ENCODE data around the gene CALML4.
"Not testable (repeated sequence)": the region's sequence is repeated elsewhere in the genome, so short reads cannot be mapped to it uniquely, and the experiment has no call there.

CALML4 gene

DNA sequence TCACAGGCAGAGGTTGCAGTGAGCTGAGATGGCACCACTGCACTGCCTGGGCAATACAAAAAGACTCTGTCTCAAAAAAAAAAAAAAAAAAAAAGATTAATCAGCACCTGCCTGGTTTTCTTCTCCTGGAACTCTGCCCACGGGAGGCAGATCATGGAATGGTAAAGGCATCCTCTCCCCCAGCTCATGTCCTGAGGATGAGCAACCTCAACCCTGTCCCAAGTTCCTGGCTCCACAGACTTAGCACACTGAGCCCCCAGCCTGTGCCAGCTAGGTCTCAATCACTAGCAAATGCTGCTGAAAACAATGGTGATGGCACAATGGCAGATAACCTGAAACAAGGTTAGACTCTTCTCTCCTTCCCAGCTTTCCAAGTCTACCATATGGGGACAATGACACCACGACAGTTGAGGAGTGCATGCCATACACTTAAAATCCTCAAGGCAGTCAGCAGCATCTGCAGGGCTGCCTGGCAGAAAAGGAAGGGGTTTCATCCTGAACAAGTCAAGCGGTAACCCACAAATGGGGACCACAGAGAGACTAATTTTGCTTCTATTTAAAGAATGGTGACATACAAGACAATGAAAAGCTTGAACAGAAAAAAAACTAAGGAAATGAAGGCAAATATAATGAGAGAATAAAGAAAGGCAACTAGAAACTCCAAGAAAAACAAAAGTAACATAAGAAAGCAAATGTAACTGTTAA lies 19.6 kb upstream of the CALML4 start:
- no peak for DNase-seq

- DNase-seq, result no peak
These were observed 19.0 kb upstream of the CALML4 start for GRCh38 chr15:68224108-68224507.

DNA sequence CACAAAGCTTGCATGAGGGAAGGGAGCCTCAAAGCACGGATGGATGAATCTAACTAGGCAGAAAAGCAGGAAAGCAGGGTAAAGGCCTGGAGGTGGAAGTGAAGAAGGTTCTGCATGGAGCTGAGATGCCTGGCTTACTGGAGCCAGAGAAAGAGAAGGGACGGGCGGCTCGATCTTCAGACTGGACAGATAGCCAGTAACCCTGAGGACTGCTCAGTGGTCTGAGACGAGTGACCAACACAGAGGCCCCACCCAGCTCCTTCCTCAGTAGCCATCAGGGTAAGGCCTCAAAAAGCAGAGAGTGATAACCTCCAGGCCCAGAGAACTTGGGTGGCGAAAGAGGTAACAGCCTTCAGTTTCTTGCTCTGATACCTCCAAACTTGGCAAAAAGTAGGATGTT lies 18.0 kb upstream of the CALML4 start:
- no peak for DNase-seq

DNA sequence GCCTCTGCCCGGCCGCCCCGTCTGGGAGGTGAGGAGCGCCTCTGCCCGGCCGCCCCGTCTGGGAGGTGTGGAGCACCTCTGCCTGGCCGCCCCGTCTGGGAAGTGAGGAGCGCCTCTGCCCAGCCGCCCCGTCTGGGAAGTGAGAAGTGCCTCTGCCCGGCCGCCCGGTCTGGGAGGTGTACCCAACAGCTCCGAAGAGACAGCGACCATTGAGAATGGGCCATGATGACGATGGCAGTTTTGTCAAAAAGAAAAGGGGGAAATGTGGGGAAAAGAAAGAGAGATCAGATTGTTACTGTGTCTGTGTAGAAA lies 17.3 kb upstream of the CALML4 start:
- not testable (repeated sequence) for DNase-seq

- DNase-seq, result not testable (repeated sequence)
These were observed 16.6 kb upstream of the CALML4 start for GRCh38 chr15:68221530-68222431.

GRCh38 chr15:68220967-68221366 lies 15.8 kb upstream of the CALML4 start:
- no peak for DNase-seq

DNA sequence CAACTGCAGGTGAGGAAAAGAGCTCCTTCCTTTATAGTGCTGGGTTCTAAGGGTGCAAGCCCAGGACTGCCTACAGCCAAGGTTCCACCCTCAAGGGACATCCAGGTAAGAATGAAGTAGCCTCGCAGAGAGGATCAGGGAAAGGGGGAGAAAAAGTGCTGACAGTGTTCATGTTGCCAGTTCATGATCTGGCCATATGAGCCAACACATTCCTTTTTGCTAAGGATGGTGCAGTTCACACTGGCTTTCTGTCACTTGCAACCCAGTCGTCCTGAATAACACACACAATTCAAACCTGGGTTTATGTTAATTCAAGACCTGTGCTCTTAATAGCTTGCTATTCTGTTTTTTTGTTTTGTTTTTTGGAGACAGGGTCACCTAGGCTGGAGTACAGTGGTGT lies 15.4 kb upstream of the CALML4 start:
- DNase-seq, result no peak

DNA sequence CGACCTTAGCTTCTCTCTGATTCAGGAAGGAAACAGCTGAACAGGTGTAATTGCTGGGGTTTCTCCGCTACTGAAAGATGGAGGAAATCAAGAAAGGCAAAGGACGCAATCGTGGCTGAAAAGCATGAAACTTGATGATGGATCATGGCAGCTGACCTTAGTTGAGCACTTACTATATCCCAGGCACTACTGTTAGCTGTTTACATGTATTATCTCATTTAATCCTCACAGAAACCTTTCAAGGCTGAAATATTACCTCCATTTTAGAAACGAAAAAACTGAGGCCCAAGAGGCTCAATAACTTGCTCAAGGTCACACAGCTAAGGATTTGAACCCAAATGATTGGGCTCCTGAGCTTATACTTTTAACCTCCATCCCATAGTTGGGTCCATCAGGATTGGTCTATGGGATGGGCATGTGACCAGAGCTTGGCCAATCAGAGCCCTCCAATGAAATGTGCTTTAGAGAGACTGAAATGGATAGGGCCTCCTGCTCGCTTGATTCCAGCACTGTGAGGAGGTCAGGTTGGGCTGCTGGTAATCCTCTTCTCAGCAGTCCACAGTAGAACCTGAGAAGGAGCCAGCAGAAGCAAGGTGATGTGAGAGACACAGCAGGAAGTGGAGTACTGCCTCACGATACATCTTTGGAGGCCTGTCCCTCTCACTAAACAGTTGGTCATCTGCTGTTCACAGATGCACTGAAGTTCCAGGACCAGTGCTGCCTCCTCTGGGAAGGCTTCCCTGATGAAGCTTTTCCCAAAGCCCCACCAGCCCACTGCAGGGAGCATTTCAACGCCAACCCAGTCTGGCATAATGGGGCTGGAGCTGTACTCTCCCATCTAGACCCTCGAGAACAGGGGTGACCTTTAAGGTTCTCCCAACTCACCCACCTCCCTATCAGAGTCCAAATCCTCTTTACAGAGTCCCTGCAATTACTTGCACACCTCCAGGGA lies 14.0 kb upstream of the CALML4 start:
- DNase-seq, result no peak

DNA sequence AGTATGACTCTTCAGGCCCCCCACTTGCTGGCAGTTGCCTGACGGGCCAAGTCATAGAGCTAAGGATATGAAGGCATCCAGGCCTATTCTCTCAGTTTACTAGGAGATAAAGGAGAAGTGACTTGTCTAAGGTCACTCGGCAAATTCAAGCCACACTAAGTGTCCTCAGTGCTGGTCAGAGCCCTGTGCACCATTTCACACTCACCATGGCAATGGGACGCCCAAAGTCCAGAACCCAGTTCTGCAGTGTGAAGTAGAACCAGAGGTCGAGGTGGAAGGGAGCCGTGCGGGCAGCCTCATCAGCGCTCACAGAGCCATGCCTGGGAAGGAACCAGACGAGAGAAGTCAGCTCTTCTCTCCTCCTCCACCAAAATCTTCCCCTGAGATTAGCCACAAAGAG lies 13.2 kb upstream of the CALML4 start:
- DNase-seq, result no peak

- DNase-seq, result no peak
These were observed 12.2 kb upstream of the CALML4 start for GRCh38 chr15:68217341-68217740.

- DNase-seq, result no peak
These were observed 9.7 kb upstream of the CALML4 start for GRCh38 chr15:68214838-68215254.

DNA sequence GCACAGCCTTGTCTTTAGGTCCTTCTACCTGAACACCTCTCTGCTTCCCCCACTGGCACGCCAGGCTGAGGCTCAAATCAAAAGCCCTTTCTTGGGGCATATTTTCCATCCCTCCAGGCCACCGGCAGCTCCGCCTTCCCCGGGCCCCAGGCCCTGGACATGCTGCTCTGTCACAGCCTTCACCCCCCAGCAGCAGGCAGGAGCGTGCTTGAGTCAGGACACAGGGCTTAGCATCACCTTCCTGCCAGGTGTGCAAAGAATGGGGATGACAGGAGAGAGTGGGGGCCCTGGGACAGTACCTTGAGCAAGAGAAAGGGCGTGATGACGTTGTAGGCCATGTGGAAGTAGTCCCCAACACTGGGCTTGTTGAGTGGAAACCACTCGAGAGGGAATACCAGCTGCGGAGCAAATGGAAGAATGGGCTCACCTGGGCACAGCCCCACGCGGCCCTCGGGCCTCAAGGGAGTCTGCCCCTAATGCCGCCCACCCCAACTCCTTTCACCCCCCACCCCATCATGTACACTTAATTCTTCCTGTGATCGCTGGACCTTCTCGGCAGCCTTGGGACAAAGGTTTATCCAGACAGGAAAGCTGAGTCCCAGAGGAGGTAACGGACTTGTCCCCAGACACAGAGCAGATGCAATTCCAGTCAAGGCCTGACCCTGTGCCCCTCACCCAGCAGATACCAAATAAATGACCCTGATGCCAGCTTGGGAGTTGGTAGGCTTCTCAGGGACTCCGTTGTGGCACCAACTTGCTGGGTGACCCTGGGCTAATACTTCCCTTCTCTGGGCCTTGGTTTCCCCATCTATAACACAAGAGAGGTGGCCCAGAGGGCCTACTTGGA lies 9.1 kb upstream of the CALML4 start:
- no peak for DNase-seq

GRCh38 chr15:68213491-68213845 lies 8.3 kb upstream of the CALML4 start:
- DNase-seq, result not testable (repeated sequence)

- no peak for DNase-seq
These were observed 6.7 kb upstream of the CALML4 start for GRCh38 chr15:68211656-68212320.

DNA sequence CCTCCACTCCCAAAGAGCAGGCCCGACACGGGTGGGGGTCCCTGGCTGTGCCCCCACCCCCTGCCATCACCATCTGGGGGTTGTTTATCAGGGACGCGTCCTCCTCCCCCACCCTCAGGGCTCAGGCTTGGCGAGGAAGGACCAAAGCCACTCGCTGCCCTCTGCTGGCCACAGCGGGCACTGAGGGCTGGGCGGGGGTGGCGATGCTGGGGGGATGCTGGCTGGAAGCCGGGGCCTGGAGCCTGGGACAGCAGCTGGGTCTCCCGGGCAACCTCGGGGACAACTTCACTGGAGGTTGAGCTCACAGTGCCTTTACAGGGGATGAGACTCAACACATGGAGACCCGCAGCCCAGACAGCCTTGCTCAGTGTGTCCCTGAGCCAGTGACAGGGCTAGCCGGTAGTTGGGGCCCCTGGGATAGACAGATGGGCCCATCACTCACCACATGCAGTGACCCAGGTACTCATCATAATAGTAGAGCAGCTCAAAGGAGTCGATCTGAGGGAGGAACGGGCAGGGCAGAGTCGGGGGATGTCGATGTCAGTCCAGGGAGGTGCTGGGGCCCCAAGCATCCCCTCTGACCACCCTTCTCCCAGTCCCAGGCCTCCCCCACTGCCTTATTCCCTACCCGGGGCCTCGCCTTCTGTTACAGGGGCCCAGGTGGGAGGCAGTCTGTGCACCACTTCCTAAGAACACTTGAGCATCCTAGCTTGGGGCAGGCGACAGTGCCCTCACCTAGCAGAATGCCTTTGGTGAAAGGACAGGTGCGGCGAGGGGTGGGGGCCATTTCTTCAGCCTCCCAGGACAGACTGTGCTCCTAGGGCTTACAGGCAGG lies 5.9 kb upstream of the CALML4 start:
- peak; percentile 57 to 83 for DNase-seq

- no peak for DNase-seq
These were observed 5.3 kb upstream of the CALML4 start for GRCh38 chr15:68210409-68210756.

- DNase-seq, result no peak
These were observed 4.7 kb upstream of the CALML4 start for GRCh38 chr15:68209735-68210408.

DNA sequence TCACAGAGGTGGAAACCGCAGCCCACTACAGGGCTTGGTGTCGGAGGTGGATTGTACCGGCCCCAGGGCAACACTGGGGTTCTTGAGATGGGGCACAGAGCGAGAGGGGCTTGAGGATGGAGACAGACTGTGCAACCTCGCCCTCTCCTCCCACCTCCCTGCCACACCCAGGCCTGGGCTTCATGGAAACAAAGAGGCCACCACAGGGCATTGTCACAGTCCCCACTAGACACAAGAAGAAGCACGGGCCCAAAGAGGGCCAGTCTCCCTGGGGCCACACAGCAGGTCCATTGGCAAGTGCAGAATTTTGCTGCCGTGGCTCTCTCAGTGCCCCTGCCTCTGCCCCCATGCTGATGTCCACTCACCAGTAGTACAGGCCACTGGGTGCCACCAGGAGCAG lies 4.1 kb upstream of the CALML4 start:
- DNase-seq, result no peak

DNA sequence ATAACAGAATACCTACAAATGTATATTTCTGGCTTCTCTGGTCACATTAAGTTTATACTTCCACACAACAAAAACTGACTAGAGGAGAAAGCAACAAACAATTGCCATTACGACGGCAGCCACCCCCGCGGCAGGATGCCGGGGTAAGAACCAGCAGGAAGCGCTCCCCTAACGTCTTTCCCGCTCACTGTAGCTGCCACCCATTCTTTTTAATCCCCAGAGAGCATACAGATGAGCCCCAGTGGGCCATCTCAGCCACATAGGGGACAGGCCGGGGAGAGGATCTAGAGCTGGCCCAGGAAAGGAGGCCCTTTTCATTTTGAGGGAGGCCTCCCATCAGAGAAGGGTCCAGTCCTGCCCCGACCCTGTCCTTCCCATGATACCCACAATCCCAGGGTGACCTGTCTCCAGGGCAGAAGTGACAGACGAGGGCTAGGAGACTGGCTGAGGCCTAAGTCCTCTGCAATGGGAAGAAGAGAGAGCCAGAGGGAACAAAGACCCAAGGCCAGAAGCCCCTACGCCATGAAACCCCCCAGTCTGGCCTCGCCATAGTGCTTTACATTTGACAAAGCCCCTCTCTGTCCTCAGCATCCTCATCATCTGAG lies 3.6 kb upstream of the CALML4 start:
- DNase-seq, result no peak

DNA sequence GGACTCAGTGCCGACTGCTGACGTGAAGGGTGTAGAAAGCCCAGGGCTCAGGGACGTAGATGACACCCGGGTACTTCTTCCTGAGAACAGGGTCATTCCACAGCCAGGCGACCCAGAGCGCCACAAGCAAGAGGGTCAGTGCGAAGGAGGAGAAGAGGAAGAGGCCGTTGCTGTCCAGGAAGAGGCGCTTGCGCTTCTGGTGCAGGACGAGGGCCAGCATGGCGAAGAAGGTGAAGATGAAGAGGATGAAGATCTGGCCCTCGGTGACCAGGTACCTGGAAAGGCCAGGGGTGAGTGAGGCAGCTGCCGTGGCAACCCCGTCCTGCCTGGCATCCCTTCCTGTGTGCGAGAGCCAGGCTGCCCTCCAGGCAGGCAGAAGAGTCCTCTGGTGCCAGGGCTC lies 3.0 kb upstream of the CALML4 start:
- DNase-seq, result no peak

Measured in hippocampal formation (tissue), 2 donors.